Measurements from ENCODE around the gene MORF4L2.

Gene MORF4L2, protein sequence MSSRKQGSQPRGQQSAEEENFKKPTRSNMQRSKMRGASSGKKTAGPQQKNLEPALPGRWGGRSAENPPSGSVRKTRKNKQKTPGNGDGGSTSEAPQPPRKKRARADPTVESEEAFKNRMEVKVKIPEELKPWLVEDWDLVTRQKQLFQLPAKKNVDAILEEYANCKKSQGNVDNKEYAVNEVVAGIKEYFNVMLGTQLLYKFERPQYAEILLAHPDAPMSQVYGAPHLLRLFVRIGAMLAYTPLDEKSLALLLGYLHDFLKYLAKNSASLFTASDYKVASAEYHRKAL

GRCh38 chrX:103686199-103687072, at the start of gene MORF4L2:
MORF4L2 (minus strand) TSS chrX:103686699; CDS start chrX:103677027, 9,672 bp downstream.
- peak; percentile 92 for DNase-seq (ENCODE audit: low read depth)

- no peak for DNase-seq (ENCODE audit: low read depth)
Measured at GRCh38 chrX:103734125-103734760, 47.7 kb upstream of the MORF4L2 start.

DNA sequence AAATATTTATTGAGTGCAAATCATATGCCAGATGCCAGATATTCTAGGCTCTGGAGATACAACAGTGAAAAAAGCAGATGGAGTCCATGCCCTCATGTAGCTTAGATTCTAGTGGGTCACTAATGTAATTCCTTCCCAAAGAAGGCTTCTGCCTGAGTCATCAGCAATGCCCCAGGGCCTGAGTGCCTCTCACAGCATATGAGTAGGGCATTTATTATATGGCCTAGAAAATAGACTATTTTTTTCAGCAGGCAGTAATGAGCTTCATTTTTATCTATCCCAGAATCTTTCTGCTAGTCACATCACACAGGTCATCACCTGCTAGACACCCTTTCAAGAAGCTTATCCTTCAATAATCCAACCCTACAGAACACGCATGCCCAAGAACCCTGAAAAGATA, 46.5 kb upstream of the MORF4L2 start:
- no peak for DNase-seq (ENCODE audit: low read depth)

GRCh38 chrX:103730796-103731493, 44.4 kb upstream of the MORF4L2 start:
- DNase-seq (ENCODE audit: low read depth) = peak; percentile 61

GRCh38 chrX:103730147-103730795, 43.8 kb upstream of the MORF4L2 start:
- DNase-seq (ENCODE audit: low read depth) = no peak

DNA sequence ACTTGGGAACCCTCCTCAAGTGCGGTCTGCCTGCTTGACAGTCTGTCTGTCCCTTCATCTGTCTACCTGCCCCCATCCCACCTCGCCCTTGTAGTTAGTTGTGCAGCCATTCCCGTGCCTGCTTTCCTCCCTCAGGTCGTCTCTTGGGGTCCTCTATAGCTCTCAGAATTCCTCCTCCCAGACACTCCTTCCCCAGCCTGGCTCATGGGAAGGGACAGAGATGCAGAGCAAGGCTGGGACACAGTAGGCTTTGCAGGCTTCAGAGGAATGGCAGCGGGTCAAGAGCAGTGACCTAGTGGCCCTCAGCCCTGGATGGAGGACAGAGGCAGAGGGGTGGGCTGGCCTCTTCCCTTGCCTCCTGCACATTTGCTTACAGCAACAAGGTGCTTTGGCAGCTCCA, 42.5 kb upstream of the MORF4L2 start:
- no peak for DNase-seq (ENCODE audit: low read depth)

GRCh38 chrX:103727115-103727514, 40.6 kb upstream of the MORF4L2 start:
- DNase-seq (ENCODE audit: low read depth) = no peak

DNA sequence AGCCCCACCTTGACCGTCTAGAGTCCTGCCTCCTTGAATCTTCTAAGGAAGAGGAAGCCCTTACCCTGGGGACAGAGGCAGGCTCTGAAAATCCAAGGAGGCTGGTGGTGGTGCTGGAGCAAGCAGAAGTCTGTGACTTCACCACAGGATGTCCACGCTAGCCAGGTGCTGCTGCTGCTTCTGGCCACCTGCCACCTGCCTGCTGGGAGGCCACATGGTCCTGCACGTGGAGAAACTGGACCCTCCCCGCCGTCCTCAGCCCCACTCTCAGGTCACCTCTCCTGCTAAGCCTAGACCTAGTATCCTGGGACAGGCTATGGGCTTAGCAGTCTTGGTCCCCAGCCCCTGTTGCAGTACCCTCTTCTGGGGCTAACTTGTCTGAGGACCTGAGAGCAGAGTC, 40.0 kb upstream of the MORF4L2 start:
- no peak for DNase-seq (ENCODE audit: low read depth)

- DNase-seq (ENCODE audit: low read depth) = no peak
Measured at GRCh38 chrX:103722505-103722904, 36.0 kb upstream of the MORF4L2 start.

GRCh38 chrX:103718120-103718519, 31.6 kb upstream of the MORF4L2 start:
- DNase-seq (ENCODE audit: low read depth) = no peak

DNA sequence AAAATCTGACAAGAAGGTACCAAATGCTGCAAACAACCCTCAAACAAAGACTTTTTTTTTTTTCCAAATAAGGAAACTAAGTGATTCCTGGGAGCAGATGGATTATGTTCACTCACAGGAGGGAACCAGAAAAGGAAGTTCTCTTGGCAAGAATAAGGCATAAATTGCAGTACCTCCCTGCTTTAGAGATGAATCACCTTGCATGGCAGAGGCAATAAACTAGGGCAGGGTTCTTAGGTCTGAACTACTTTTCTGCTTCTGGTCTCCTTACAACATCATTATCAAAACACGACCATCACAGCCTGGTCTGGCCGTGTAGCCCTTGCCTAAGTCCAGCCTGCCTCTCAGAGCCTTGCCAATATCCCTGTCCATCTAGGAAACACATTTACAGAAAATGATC, 30.5 kb upstream of the MORF4L2 start:
- DNase-seq (ENCODE audit: low read depth) = peak; percentile 44

- no peak for DNase-seq (ENCODE audit: low read depth)
Measured at GRCh38 chrX:103710609-103711008, 24.1 kb upstream of the MORF4L2 start, which contains the start of gene TMEM31. TMEM31 (plus strand) TSS chrX:103710909; CDS start chrX:103712259, 1,350 bp downstream.

GRCh38 chrX:103704863-103705262, 18.4 kb upstream of the MORF4L2 start:
- no peak for DNase-seq (ENCODE audit: low read depth)

DNA sequence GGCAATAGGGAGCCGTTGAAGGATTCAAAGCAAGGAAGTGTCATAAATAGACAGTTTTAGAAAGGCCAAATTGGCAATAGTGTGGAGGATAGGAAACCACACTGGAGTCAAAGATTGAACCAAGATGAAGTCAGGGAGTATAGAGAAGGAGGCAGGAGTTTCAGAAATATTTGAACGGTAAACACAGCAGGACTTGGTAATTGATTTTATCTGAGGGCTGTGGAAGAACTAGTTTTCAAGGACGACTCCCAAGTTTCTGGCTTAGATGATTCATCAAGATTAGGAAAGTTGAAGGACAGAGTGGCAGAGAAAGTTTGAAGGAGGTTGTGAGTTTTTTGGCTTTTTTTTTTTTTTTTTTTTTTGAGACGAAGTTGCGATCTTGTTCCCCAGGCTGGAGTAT, 12.7 kb upstream of the MORF4L2 start:
- DNase-seq (ENCODE audit: low read depth) = no peak

DNA sequence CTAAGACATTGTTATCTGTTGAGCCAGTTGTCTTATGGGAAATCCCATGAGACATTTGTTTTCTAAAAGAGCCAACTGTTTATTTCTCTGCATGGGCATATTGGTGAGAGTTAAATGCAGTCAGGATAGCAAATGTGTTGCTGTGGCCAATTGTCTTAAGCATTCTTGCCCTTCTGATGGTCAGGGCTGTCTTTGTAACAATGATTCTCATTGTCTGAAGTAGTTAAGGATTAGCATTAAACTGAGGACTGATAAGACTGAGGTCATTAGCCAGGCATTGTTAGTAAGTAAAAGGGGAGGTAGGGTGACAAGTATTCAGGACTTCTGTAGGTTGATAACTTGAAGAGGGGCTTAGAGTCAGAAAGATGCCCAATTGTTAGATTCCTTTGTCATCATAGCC, 11.2 kb upstream of the MORF4L2 start:
- no peak for DNase-seq (ENCODE audit: low read depth)

GRCh38 chrX:103691059-103691458, 4.6 kb upstream of the MORF4L2 start:
- no peak for DNase-seq (ENCODE audit: low read depth)

- DNase-seq (ENCODE audit: low read depth) = no peak
Measured at GRCh38 chrX:103688946-103689345, 2.4 kb upstream of the MORF4L2 start.

GRCh38 chrX:103687696-103688201, 1.2 kb upstream of the MORF4L2 start:
- peak; percentile 52 for DNase-seq (ENCODE audit: low read depth)

- DNase-seq (ENCODE audit: low read depth) = no peak
Measured at GRCh38 chrX:103687073-103687695, 685 bp upstream of the MORF4L2 start.

DNA sequence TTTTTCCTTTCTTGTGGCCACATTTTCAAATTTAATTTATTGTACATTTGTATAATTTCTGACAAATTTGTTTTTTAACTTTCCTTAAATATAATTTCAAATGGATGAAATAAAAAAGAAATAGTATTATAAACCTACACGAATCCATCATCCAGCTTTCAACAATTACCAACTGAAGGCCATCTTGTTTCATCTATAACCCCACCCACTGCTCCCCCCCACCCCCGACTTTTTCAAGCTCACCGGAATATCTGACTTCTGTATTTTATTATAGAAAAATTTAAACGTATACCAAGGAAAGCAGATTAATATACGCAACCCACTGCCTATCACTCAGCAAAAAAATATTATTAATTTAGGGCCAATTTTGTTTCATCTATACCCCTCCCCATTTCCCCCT, 1.1 kb downstream of the MORF4L2 start:
- no peak for DNase-seq (ENCODE audit: low read depth)

DNA sequence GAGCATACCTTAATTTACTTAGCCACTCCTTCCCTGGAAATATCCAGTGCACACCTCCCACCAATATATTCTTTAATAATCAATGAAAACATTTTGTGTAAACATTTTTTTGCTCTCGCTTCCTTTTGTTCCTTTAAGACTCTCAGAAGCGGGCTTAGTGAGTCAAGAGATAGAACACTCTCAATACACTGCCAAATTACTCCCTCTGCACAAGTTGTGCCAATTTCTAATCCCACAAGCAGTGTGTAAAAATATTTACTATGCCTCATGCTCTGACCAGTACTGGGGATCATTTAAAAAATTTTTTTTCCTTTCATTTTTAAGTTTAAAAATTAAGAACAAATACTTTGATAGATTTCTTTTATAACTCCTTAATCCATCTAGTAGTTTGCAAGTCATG, 5.1 kb downstream of the MORF4L2 start:
- no peak for DNase-seq (ENCODE audit: low read depth)
